Measurements from ENCODE around the gene NHSL2.
"Not testable (repeated sequence)": the region's sequence is repeated elsewhere in the genome, so short reads cannot be mapped to it uniquely, and the experiment has no call there.

NHSL2 gene

GRCh38 chrX:71910643-71910985 lies at the start of gene NHSL2:
Gene NHSL2, plus strand, starts transcription at chrX:71910845.
- Histone ChIP-seq H3K27ac (ENCODE audit: low read depth, low read length) (peak within 1 kb of the TSS; percentile 81; the same call in 1 of the 2 replicates), H3K9me3 (ENCODE audit: control insufficient read depth, insufficient read depth, low read depth, low read length) (peaks cover 2% of the 10 kb centered on the region; the same call in 1 of the 2 replicates), H3K4me1 (ENCODE audit: control insufficient read depth, insufficient read depth, low read length) (peaks cover 18% of the 10 kb centered on the region; the same call in 1 of the 2 replicates), H3K36me3 (ENCODE audit: control insufficient read depth, insufficient read depth, low read length) (no peaks in the 10 kb centered on the region), H3K27me3 (ENCODE audit: control insufficient read depth, insufficient read depth, low read length) (no peaks in the 10 kb centered on the region), H3K4me3 (ENCODE audit: low read depth, low read length) (peak within 1 kb of the TSS; percentile 72), H3K9ac (ENCODE audit: low read length) (peak within 1 kb of the TSS; percentile 85)

GRCh38 chrX:71867680-71868079 lies 43.0 kb upstream of the NHSL2 start:
- peaks cover 12% of the 10 kb centered on the region; the same call in 1 of the 2 replicates for H3K27me3 ChIP-seq (ENCODE audit: control insufficient read depth, insufficient read depth, low read length)
- peaks cover 33% of the 10 kb centered on the region; the same call in 1 of the 2 replicates for H3K9me3 ChIP-seq (ENCODE audit: control insufficient read depth, insufficient read depth, low read depth, low read length)
- no peak overlapping the region for H3K4me3 ChIP-seq (ENCODE audit: low read depth, low read length)

GRCh38 chrX:71869566-71869965 lies 41.1 kb upstream of the NHSL2 start:
- not testable (repeated sequence) for H3K9ac ChIP-seq (ENCODE audit: low read length); H3K27me3 ChIP-seq (ENCODE audit: control insufficient read depth, insufficient read depth, low read length); H3K4me3 ChIP-seq (ENCODE audit: low read depth, low read length); H3K27ac ChIP-seq (ENCODE audit: low read depth, low read length); H3K36me3 ChIP-seq (ENCODE audit: control insufficient read depth, insufficient read depth, low read length)
- peaks cover 31% of the 10 kb centered on the region; the same call in 1 of the 2 replicates for H3K9me3 ChIP-seq (ENCODE audit: control insufficient read depth, insufficient read depth, low read depth, low read length)
- H3K4me1 ChIP-seq (ENCODE audit: control insufficient read depth, insufficient read depth, low read length), result peaks cover 13% of the 10 kb centered on the region; the same call in 1 of the 2 replicates

More at GRCh38 chrX:71867680-71868079, 43.0 kb upstream of the NHSL2 start:
- Histone ChIP-seq H3K36me3 (ENCODE audit: control insufficient read depth, insufficient read depth, low read length) (no peaks in the 10 kb centered on the region), H3K9ac (ENCODE audit: low read length) (no peak overlapping the region), H3K4me1 (ENCODE audit: control insufficient read depth, insufficient read depth, low read length) (peaks cover 13% of the 10 kb centered on the region; the same call in 1 of the 2 replicates), H3K27ac (ENCODE audit: low read depth, low read length) (no peak overlapping the region)

- peaks cover 34% of the 10 kb centered on the region; the same call in 1 of the 2 replicates for H3K9me3 ChIP-seq (ENCODE audit: control insufficient read depth, insufficient read depth, low read depth, low read length)
- H3K27me3 ChIP-seq (ENCODE audit: control insufficient read depth, insufficient read depth, low read length), result peaks cover 6% of the 10 kb centered on the region; the same call in 1 of the 2 replicates
- H3K4me1 ChIP-seq (ENCODE audit: control insufficient read depth, insufficient read depth, low read length), result peaks cover 13% of the 10 kb centered on the region; the same call in 1 of the 2 replicates
- no peak overlapping the region for H3K4me3 ChIP-seq (ENCODE audit: low read depth, low read length)
- H3K36me3 ChIP-seq (ENCODE audit: control insufficient read depth, insufficient read depth, low read length), result no peaks in the 10 kb centered on the region
- no peak overlapping the region for H3K9ac ChIP-seq (ENCODE audit: low read length)
- no peak overlapping the region for H3K27ac ChIP-seq (ENCODE audit: low read depth, low read length)
Observed at GRCh38 chrX:71870208-71871098, 40.2 kb upstream of the NHSL2 start.

- no peaks in the 10 kb centered on the region for H3K36me3 ChIP-seq (ENCODE audit: control insufficient read depth, insufficient read depth, low read length)
- no peak overlapping the region for H3K4me3 ChIP-seq (ENCODE audit: low read depth, low read length)
- peaks cover 6% of the 10 kb centered on the region; the same call in 1 of the 2 replicates for H3K27me3 ChIP-seq (ENCODE audit: control insufficient read depth, insufficient read depth, low read length)
- H3K27ac ChIP-seq (ENCODE audit: low read depth, low read length), result no peak overlapping the region
- H3K9ac ChIP-seq (ENCODE audit: low read length), result no peak overlapping the region
- peaks cover 13% of the 10 kb centered on the region; the same call in 1 of the 2 replicates for H3K4me1 ChIP-seq (ENCODE audit: control insufficient read depth, insufficient read depth, low read length)
- peaks cover 34% of the 10 kb centered on the region; the same call in 1 of the 2 replicates for H3K9me3 ChIP-seq (ENCODE audit: control insufficient read depth, insufficient read depth, low read depth, low read length)
Observed at GRCh38 chrX:71871367-71871766, 39.3 kb upstream of the NHSL2 start.

GRCh38 chrX:71872542-71873458 lies 37.8 kb upstream of the NHSL2 start:
- Histone ChIP-seq H3K4me3 (ENCODE audit: low read depth, low read length) (no peak overlapping the region), H3K36me3 (ENCODE audit: control insufficient read depth, insufficient read depth, low read length) (no peaks in the 10 kb centered on the region), H3K4me1 (ENCODE audit: control insufficient read depth, insufficient read depth, low read length) (peaks cover 13% of the 10 kb centered on the region; the same call in 1 of the 2 replicates), H3K27me3 (ENCODE audit: control insufficient read depth, insufficient read depth, low read length) (peaks cover 6% of the 10 kb centered on the region; the same call in 1 of the 2 replicates), H3K27ac (ENCODE audit: low read depth, low read length) (no peak overlapping the region), H3K9ac (ENCODE audit: low read length) (peak overlapping the region; percentile 19), H3K9me3 (ENCODE audit: control insufficient read depth, insufficient read depth, low read depth, low read length) (peaks cover 29% of the 10 kb centered on the region; the same call in 1 of the 2 replicates)

- H3K9ac ChIP-seq (ENCODE audit: low read length), result no peak overlapping the region
- H3K9me3 ChIP-seq (ENCODE audit: control insufficient read depth, insufficient read depth, low read depth, low read length), result peaks cover 25% of the 10 kb centered on the region; the same call in 1 of the 2 replicates
- peaks cover 13% of the 10 kb centered on the region; the same call in 1 of the 2 replicates for H3K4me1 ChIP-seq (ENCODE audit: control insufficient read depth, insufficient read depth, low read length)
- 0 out of 2 replicates have a peak, but pooled peaks cover 5% of the 10 kb centered on the region for H3K27me3 ChIP-seq (ENCODE audit: control insufficient read depth, insufficient read depth, low read length)
- H3K4me3 ChIP-seq (ENCODE audit: low read depth, low read length), result no peak overlapping the region
- H3K27ac ChIP-seq (ENCODE audit: low read depth, low read length), result no peak overlapping the region
- no peaks in the 10 kb centered on the region for H3K36me3 ChIP-seq (ENCODE audit: control insufficient read depth, insufficient read depth, low read length)
Observed at GRCh38 chrX:71873459-71873833, 37.2 kb upstream of the NHSL2 start.

- not testable (repeated sequence) for H3K9ac ChIP-seq (ENCODE audit: low read length)
Observed at GRCh38 chrX:71876841-71877240, 33.8 kb upstream of the NHSL2 start.

GRCh38 chrX:71885099-71885498 lies 25.5 kb upstream of the NHSL2 start:
- H3K4me1 ChIP-seq (ENCODE audit: control insufficient read depth, insufficient read depth, low read length), result no peaks in the 10 kb centered on the region
- peaks cover 7% of the 10 kb centered on the region; the same call in 1 of the 2 replicates for H3K9me3 ChIP-seq (ENCODE audit: control insufficient read depth, insufficient read depth, low read depth, low read length)
- no peaks in the 10 kb centered on the region for H3K27me3 ChIP-seq (ENCODE audit: control insufficient read depth, insufficient read depth, low read length)
- H3K27ac ChIP-seq (ENCODE audit: low read depth, low read length), result no peak overlapping the region
- no peak overlapping the region for H3K9ac ChIP-seq (ENCODE audit: low read length)
- no peaks in the 10 kb centered on the region for H3K36me3 ChIP-seq (ENCODE audit: control insufficient read depth, insufficient read depth, low read length)
- H3K4me3 ChIP-seq (ENCODE audit: low read depth, low read length), result no peak overlapping the region

More at GRCh38 chrX:71876841-71877240, 33.8 kb upstream of the NHSL2 start:
- not testable (repeated sequence) for H3K4me1 ChIP-seq (ENCODE audit: control insufficient read depth, insufficient read depth, low read length); H3K27ac ChIP-seq (ENCODE audit: low read depth, low read length); H3K27me3 ChIP-seq (ENCODE audit: control insufficient read depth, insufficient read depth, low read length); H3K36me3 ChIP-seq (ENCODE audit: control insufficient read depth, insufficient read depth, low read length); H3K4me3 ChIP-seq (ENCODE audit: low read depth, low read length)
- H3K9me3 ChIP-seq (ENCODE audit: control insufficient read depth, insufficient read depth, low read depth, low read length), result peaks cover 30% of the 10 kb centered on the region; the same call in 1 of the 2 replicates

GRCh38 chrX:71895607-71896006 lies 15.0 kb upstream of the NHSL2 start:
- H3K27me3 ChIP-seq (ENCODE audit: control insufficient read depth, insufficient read depth, low read length), result peaks cover 7% of the 10 kb centered on the region; the same call in 1 of the 2 replicates
- no peak overlapping the region for H3K4me3 ChIP-seq (ENCODE audit: low read depth, low read length)
- H3K9ac ChIP-seq (ENCODE audit: low read length), result no peak overlapping the region
- no peaks in the 10 kb centered on the region for H3K36me3 ChIP-seq (ENCODE audit: control insufficient read depth, insufficient read depth, low read length)
- no peaks in the 10 kb centered on the region for H3K4me1 ChIP-seq (ENCODE audit: control insufficient read depth, insufficient read depth, low read length)
- peaks cover 7% of the 10 kb centered on the region; the same call in 1 of the 2 replicates for H3K9me3 ChIP-seq (ENCODE audit: control insufficient read depth, insufficient read depth, low read depth, low read length)
- no peak overlapping the region for H3K27ac ChIP-seq (ENCODE audit: low read depth, low read length)

Measured in HUES6 (cell line).